ENCODE results near the gene STK11. TPM values are rescaled to one million over a fixed set of nuclear protein-coding genes. Genes with fewer than 3 reads are reported as not detected.

STK11 gene
- total RNA-seq, 2 experiments from 2014 or later: 76.5 to 78.4 TPM

DNA sequence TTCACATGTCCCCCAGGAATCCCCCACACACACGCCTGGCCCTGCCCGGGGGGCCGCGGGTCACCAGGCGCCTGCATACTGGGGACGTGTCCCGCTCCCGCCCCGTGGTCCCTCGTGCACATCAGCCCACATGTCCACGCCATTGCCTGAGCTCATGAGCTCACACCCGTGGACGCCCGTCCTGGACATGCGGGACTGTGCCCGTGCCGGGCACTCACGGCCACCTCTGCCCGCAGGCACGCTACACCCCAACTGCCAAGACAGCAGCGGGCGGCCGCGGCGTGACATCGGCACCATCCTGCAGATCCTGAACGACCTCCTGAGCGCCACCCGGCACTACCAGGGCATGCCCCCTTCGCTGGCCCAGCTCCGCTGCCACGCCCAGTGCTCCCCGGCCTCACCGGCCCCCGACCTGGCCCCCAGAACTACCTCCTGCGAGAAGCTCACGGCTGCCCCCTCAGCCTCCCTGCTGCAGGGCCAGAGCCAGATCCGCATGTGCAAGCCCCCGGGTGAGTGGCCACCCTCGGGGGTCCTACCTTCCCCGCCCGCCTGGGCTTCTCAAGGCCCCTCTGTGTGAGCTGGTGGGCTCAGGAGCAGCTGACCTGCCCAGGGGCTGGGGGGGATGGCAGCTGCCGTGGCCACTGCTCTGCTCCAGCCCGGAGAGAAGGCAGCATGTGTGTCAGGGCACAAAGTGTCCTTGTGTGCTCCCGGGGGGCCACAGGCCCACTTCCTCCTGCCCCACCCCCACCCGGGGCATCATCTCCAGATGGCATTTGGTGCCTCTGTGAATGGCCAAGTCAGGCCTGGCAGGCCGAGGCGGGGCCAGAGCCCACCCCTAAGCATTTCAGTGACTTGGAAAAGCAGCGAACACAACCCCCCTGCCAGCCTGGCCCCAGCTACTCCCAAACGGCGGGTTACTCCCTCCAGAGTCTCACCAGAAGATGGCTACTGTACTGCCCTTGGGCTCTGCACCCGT lies 49.9 kb downstream of the STK11 start:
- Histone ChIP-seq H4K20me1 (ENCODE audit: insufficient read depth, low read length) (0 out of 2 replicates have a peak, but pooled peaks cover 7% of the 10 kb centered on the region), H2AFZ (ENCODE audit: low read length) (no peak overlapping the region), H3K4me1 (ENCODE audit: insufficient read depth, low read length, poor library complexity, severe bottlenecking) (peaks cover 58% of the 10 kb centered on the region), H3K27ac (ENCODE audit: low read depth, low read length, poor library complexity, severe bottlenecking) (no peak overlapping the region), H3K36me3 (ENCODE audit: insufficient read depth, low read length) (peaks cover 74% of the 10 kb centered on the region), H3K4me2 (ENCODE audit: low read length) (no peak overlapping the region), H3K9me2 (ENCODE audit: insufficient read depth, low read length) (no peaks in the 10 kb centered on the region), H3K4me3 (ENCODE audit: low read depth, low read length, poor library complexity, severe bottlenecking) (no peak overlapping the region), H3K79me2 (ENCODE audit: insufficient read depth, low read depth, low read length) (peaks cover 41% of the 10 kb centered on the region; the same call in 1 of the 2 replicates), H3K9me3 (ENCODE audit: low read length) (no peaks in the 10 kb centered on the region)
- POLR2A ChIA-PET: no interaction called here
- intact Hi-C loops (cut with micrococcal nuclease; ENCODE audit: unreplicated experiment): no loop called here
- CTCF ChIA-PET (ENCODE audit: unreplicated experiment): no interaction called here
- BruUV-seq (replicated peaks): no TSS peak
- no peak for DNase-seq (ENCODE audit: low spot score)
- no peak for TF ChIP-seq EZH2phosphoT487 (IDR thresholded peaks at IDR 0.05; ENCODE audit: borderline replicate concordance, low read depth, low read length)
- TF ChIP-seq, protein P1, sequence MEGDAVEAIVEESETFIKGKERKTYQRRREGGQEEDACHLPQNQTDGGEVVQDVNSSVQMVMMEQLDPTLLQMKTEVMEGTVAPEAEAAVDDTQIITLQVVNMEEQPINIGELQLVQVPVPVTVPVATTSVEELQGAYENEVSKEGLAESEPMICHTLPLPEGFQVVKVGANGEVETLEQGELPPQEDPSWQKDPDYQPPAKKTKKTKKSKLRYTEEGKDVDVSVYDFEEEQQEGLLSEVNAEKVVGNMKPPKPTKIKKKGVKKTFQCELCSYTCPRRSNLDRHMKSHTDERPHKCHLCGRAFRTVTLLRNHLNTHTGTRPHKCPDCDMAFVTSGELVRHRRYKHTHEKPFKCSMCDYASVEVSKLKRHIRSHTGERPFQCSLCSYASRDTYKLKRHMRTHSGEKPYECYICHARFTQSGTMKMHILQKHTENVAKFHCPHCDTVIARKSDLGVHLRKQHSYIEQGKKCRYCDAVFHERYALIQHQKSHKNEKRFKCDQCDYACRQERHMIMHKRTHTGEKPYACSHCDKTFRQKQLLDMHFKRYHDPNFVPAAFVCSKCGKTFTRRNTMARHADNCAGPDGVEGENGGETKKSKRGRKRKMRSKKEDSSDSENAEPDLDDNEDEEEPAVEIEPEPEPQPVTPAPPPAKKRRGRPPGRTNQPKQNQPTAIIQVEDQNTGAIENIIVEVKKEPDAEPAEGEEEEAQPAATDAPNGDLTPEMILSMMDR (conservative IDR thresholded peaks at IDR 0.05; ENCODE audit: low read length): no peak

DNA sequence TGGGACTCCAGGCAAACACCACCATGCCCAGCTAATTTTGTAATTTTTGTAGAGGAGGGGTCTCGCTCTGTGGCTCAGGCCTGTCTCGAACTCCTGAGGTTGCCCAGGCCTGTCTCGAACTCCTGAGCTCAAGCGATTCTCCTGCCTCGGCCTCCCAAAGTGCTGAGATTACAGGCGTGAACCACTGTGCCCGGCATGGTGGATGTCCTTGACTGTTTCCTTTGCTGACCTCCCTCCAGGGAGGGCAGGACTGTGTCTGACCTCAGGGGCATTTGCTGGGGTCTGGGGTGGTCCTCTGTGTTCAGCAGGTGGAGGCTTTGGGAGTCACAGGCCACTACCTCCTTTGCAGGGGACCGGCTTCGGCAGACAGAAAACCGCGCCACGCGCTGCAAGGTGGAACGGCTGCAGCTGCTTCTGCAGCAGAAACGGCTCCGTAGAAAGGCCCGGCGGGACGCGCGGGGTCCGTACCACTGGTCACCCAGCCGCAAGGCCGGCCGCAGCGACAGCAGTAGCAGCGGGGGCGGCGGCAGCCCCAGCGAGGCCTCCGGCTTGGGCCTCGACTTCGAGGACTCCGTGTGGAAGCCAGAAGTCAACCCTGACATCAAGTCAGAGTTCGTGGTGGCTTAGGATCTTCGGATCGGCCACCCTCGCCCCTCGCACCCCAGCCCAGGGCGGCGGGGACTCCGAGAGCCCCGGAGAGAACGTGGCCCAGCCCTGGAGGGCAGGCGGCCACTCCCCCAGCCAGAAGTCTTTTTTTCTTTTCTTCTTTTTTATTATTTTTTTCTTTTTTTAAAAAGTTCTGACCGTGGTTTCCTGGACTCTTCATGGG lies 51.3 kb downstream of the STK11 start:
- Histone ChIP-seq H2AFZ (ENCODE audit: low read length) (no peak overlapping the region), H3K4me3 (ENCODE audit: low read depth, low read length, poor library complexity, severe bottlenecking) (no peak overlapping the region), H3K4me2 (ENCODE audit: low read length) (no peak overlapping the region), H4K20me1 (ENCODE audit: insufficient read depth, low read length) (0 out of 2 replicates have a peak, but pooled peaks cover 7% of the 10 kb centered on the region), H3K79me2 (ENCODE audit: insufficient read depth, low read depth, low read length) (peaks cover 32% of the 10 kb centered on the region; the same call in 1 of the 2 replicates), H3K27ac (ENCODE audit: low read depth, low read length, poor library complexity, severe bottlenecking) (peak overlapping the region; percentile 87), H3K9me2 (ENCODE audit: insufficient read depth, low read length) (no peaks in the 10 kb centered on the region), H3K36me3 (ENCODE audit: insufficient read depth, low read length) (peaks cover 61% of the 10 kb centered on the region), H3K9me3 (ENCODE audit: low read length) (no peaks in the 10 kb centered on the region), H3K4me1 (ENCODE audit: insufficient read depth, low read length, poor library complexity, severe bottlenecking) (peaks cover 58% of the 10 kb centered on the region)
- ChIA-PET CTCF (ENCODE audit: unreplicated experiment) (no interaction called here), POLR2A (interaction anchor here (0.6 kb wide), 1 partner anchor 192 kb away, joined by 5 read pairs; no protein-coding TSS in a partner anchor)
- no peak for DNase-seq (ENCODE audit: low spot score)
- no peak for TF ChIP-seq EZH2phosphoT487 (IDR thresholded peaks at IDR 0.05; ENCODE audit: borderline replicate concordance, low read depth, low read length)
- TF ChIP-seq, protein P1 (conservative IDR thresholded peaks at IDR 0.05; ENCODE audit: low read length): no peak
- BruUV-seq (replicated peaks): no TSS peak
- intact Hi-C loops (cut with micrococcal nuclease; ENCODE audit: unreplicated experiment): no loop called here
